Right forelimb (tissue), 1 donor: ENCODE results near the gene TMEM170A.

Experiments used
- DNase-seq: peaks from one replicate; pipeline ENCODE4 v3.0.0-alpha.2; 2018

The TMEM170A gene

DNA sequence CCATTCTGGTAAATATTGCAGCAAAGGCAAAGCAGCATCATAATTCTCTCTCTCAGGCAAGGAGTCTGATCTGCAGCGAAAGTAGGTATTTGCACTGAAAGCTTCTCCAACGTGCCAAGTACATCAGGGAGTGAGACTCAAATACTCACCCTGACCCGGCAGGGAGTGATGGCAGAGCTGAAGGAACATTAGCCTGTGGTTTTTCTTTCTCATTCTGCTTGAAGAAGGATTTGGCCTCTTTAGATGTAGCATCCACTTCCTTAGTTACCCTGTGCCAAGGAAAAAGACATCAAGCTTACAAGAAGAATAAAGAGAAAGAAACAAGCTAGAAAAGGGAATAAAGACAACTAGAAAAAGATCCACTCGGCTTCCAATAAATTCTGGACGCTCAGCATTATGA lies 69.5 kb downstream of the TMEM170A start:
- no peak for DNase-seq
